ENCODE results near the gene ARRDC1.

ARRDC1 gene

GRCh38 chr9:137630126-137630525, 24.6 kb downstream of the ARRDC1 start:
- H3K27ac ChIP-seq, result peak overlapping the region; percentile 33
- no peak for TF ChIP-seq CTCF (IDR thresholded peaks at IDR 0.05; ENCODE audit: low read depth, low read length, missing control alignments)
- no peak overlapping the region for H3K4me3 ChIP-seq (ENCODE audit: low read depth, low read length)
- no peaks in the 10 kb centered on the region for H3K27me3 ChIP-seq (replicated peaks)
- H3K36me3 ChIP-seq (replicated peaks), result no peaks in the 10 kb centered on the region
- DNase-seq, result no peak
- in situ Hi-C loops (cut with HindIII; ENCODE audit: low pct_ligation_motif_present, low sequenced_read_pairs), result no loop called here

DNA sequence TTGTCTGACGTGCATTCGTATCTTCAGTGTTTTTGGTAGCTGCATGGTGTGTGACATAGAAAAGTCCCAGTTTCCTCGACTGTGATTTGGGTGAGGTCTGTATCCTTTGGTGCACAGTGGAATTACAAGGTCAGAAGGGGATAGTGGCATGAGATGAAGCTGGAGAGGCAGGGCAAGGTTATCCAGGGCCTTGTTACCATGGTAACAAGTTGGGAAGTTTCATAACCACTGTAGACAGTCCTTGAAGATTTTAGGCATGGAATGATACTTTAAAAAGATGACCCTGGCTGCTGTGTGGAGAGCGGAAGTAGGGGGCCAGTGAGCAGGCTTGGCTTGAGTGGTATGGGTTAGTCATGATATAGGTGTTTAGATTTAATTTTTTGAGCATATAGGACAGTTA, 25.2 kb downstream of the ARRDC1 start:
- no peak for TF ChIP-seq CTCF (IDR thresholded peaks at IDR 0.05; ENCODE audit: low read depth, low read length, missing control alignments)
- no peak for DNase-seq
- H3K4me3 ChIP-seq (ENCODE audit: low read depth, low read length), result no peak overlapping the region
- H3K27me3 ChIP-seq (replicated peaks), result no peaks in the 10 kb centered on the region
- H3K36me3 ChIP-seq (replicated peaks), result no peaks in the 10 kb centered on the region
- in situ Hi-C loops (cut with HindIII; ENCODE audit: low pct_ligation_motif_present, low sequenced_read_pairs), result no loop called here
- peak overlapping the region; percentile 33 for H3K27ac ChIP-seq

DNA sequence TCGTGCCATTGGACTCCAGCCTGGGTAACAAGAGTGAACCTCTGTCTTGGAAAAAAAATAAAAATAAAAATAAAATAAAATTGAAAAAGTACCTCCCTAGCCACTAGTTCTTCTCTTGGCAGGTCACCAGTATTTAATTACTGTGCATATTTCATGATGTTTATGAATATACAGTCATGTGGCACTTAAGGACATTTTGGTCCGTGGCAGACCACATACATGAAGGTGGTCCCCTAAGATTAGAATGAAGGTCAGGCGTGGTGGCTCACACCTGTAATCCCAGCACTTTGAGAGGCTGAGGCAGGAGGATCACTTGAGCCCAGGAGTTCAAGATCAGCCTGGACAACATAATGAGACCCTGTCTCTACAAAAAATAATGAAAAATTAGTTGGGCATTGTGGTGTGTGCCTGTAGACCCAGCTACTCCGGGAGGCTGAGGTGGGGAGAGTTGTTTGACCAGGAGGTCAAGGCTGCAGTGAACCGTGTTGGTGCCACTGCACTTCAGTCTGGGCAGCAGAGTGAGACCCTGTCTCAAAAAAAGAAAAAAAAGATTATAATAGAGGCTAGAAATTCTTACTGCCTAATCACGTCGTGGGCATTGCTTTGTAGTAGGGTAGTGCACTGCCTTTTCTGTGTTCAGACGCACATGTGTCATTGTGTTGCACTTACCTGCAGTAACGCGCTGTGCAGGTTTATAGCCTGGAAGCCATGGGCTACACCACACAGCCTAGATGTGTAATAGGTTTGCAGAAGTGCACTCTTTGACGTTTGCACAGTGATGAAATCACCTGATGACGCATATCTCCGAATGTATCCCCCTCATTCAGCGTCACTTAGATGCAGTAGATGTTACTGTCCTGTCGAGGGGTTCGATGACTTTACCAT, 26.1 kb downstream of the ARRDC1 start:
- Histone ChIP-seq H3K36me3 (replicated peaks) (no peaks in the 10 kb centered on the region), H3K27me3 (replicated peaks) (no peaks in the 10 kb centered on the region), H3K4me3 (ENCODE audit: low read depth, low read length) (no peak overlapping the region), H3K27ac (no peak overlapping the region)
- in situ Hi-C loops (cut with HindIII; ENCODE audit: low pct_ligation_motif_present, low sequenced_read_pairs), result no loop called here
- no peak for DNase-seq
- no peak for TF ChIP-seq CTCF (IDR thresholded peaks at IDR 0.05; ENCODE audit: low read depth, low read length, missing control alignments)

DNA sequence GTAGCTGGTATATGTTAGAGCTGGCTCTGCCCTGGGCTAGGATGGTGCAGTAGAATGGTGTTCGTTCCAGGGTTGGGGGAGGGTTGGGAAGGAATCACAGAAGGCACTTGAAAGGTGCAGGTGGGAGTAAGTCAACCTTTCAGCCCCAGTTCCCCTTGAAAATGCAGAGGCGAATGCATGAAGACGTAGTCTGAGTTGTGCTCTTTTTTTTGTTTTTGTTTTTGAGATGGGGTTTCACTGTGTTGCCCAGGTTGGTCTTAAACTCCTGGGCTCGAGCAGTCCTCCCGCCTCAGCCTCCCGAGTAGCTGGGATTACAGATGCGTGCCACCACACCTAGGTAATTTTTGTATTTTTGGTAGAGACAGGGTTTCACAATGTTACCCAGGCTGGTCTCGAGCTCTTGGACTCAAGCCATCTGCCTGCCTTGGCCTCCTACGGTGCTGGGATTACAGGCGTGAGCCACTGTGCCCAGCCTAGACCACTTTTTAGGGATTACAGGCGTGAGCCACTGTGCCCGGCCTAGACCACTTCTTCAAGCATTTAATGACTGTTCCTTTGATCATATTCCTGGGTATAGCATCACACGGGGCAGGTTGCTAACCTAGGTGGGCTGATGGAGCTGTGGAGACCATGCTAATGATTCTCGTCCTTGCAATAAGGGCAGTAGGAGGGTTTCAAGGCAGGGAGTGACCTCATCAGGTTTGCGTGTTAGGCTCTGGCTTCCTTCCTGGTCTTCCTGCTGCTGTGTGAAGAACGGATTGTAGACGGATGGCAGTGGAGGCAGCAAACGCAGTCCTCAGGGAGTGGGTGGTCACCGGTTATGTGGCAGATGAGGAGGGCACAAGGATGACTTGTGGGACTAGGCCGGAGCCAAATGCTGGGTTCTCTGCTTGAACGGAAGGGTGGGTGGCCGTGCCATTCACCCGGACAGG, 27.0 kb downstream of the ARRDC1 start:
- no peak for TF ChIP-seq CTCF (IDR thresholded peaks at IDR 0.05; ENCODE audit: low read depth, low read length, missing control alignments)
- H3K27ac ChIP-seq, result no peak overlapping the region
- in situ Hi-C loops (cut with HindIII; ENCODE audit: low pct_ligation_motif_present, low sequenced_read_pairs), result no loop called here
- no peaks in the 10 kb centered on the region for H3K27me3 ChIP-seq (replicated peaks)
- H3K36me3 ChIP-seq (replicated peaks), result no peaks in the 10 kb centered on the region
- DNase-seq, result no peak
- no peak overlapping the region for H3K4me3 ChIP-seq (ENCODE audit: low read depth, low read length)

DNA sequence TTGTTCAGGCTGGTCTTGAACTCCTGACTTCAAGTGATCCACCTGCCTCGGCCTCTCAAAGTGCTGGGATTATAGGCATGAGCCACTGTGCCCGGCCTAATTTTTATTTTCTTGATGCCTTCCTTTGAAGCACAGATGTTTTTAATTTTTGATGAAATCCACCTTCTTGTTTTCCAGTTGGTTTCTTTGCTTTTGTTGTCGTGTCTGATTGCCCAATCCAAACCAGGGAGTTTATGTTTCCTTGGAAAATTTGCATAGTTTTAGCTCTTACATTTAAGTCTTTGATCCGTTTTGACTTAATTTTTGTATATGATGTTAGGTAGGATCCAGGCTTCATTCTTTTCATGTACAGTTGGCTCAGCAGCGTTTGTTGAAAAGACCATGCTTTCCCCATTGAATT, 28.5 kb downstream of the ARRDC1 start:
- TF ChIP-seq CTCF (IDR thresholded peaks at IDR 0.05; ENCODE audit: low read depth, low read length, missing control alignments), result no peak
- H3K4me3 ChIP-seq (ENCODE audit: low read depth, low read length), result no peak overlapping the region
- in situ Hi-C loops (cut with HindIII; ENCODE audit: low pct_ligation_motif_present, low sequenced_read_pairs), result no loop called here
- H3K36me3 ChIP-seq (replicated peaks), result no peaks in the 10 kb centered on the region
- H3K27ac ChIP-seq, result no peak overlapping the region
- H3K27me3 ChIP-seq (replicated peaks), result no peaks in the 10 kb centered on the region
- no peak for DNase-seq
